Measurements from ENCODE around the gene IQCN. TPM values are rescaled to one million over a fixed set of nuclear protein-coding genes. Genes with fewer than 3 reads are reported as not detected.

Gene IQCN
- polyA plus RNA-seq, 1 donor (not counting 4 experiments of a cell fraction or from before 2014, with no cell fraction given), result not detected

- H2AFZ ChIP-seq (ENCODE audit: control insufficient read depth, low read length), result no peak overlapping the region
- H3K4me3 ChIP-seq (ENCODE audit: control insufficient read depth in 2 of 3, extremely low read depth in 1 of 3, insufficient read depth in 2 of 3, low read depth in 1 of 3, low read length in 3 of 3), result no peak overlapping the region
- H3K4me2 ChIP-seq (ENCODE audit: control insufficient read depth, extremely low read depth, insufficient read depth, low read depth, low read length), result no peak overlapping the region
- H4K20me1 ChIP-seq (ENCODE audit: control insufficient read depth, extremely low read depth, insufficient read depth, low read length), result no peaks in the 10 kb centered on the region
- H3K27me3 ChIP-seq (ENCODE audit: control insufficient read depth, extremely low read depth, insufficient read depth, low read length), result no peaks in the 10 kb centered on the region
- TF ChIP-seq CTCF (optimal IDR thresholded peaks at IDR 0.05 in 1 of 3, IDR thresholded peaks at IDR 0.05 in 1 of 3, conservative IDR thresholded peaks at IDR 0.05 in 1 of 3; ENCODE audit: extremely low read depth in 1 of 3, insufficient read depth in 2 of 3, low read length in 3 of 3), result no peak
- no peak for TF ChIP-seq EZH2 (IDR thresholded peaks at IDR 0.05; ENCODE audit: low read length)
- H3K4me1 ChIP-seq (ENCODE audit: control insufficient read depth, extremely low read depth, insufficient read depth, low read length), result peaks cover 10% of the 10 kb centered on the region
- no peaks in the 10 kb centered on the region for H3K9me3 ChIP-seq (ENCODE audit: control insufficient read depth, low read depth, low read length)
- H3K9ac ChIP-seq (ENCODE audit: control insufficient read depth, extremely low read depth, insufficient read depth, low read length), result no peak overlapping the region
- FAIRE-seq, result no peak
- no peak overlapping the region for H3K27ac ChIP-seq (ENCODE audit: control insufficient read depth, insufficient read depth, low read length)
- peaks cover 2% of the 10 kb centered on the region for H3K9me1 ChIP-seq (ENCODE audit: control insufficient read depth, extremely low read depth, insufficient read depth, low read length)
- H3K79me2 ChIP-seq (ENCODE audit: control insufficient read depth, insufficient read depth, low read length), result peaks cover 8% of the 10 kb centered on the region
- dilution Hi-C loops (cut with MboI; ENCODE audit: extremely low pct_ligation_motif_present, low sequenced_read_pairs), result no loop called here
- H3K36me3 ChIP-seq (ENCODE audit: control insufficient read depth in 2 of 2, extremely low read depth in 1 of 2, insufficient read depth in 2 of 2, low read length in 2 of 2), result no peaks in the 10 kb centered on the region
- no peak for DNase-seq (ENCODE audit: low read depth, low spot score)
Observed at GRCh38 chr19:18284712-18285360, 10.6 kb upstream of the IQCN start.

- peaks cover 19% of the 10 kb centered on the region for H3K4me1 ChIP-seq (ENCODE audit: control insufficient read depth, extremely low read depth, insufficient read depth, low read length)
- no peak overlapping the region for H3K9ac ChIP-seq (ENCODE audit: control insufficient read depth, extremely low read depth, insufficient read depth, low read length)
- TF ChIP-seq EZH2 (IDR thresholded peaks at IDR 0.05; ENCODE audit: low read length), result no peak
- TF ChIP-seq CTCF (optimal IDR thresholded peaks at IDR 0.05 in 1 of 3, IDR thresholded peaks at IDR 0.05 in 1 of 3, conservative IDR thresholded peaks at IDR 0.05 in 1 of 3; ENCODE audit: extremely low read depth in 1 of 3, insufficient read depth in 2 of 3, low read length in 3 of 3), result no peak
- H2AFZ ChIP-seq (ENCODE audit: control insufficient read depth, low read length), result no peak overlapping the region
- H3K27ac ChIP-seq (ENCODE audit: control insufficient read depth, insufficient read depth, low read length), result no peak overlapping the region
- DNase-seq (ENCODE audit: low read depth, low spot score), result no peak
- peaks cover 18% of the 10 kb centered on the region for H3K79me2 ChIP-seq (ENCODE audit: control insufficient read depth, insufficient read depth, low read length)
- H3K36me3 ChIP-seq (ENCODE audit: control insufficient read depth in 2 of 2, extremely low read depth in 1 of 2, insufficient read depth in 2 of 2, low read length in 2 of 2), result peaks cover 1 to 8% of the 10 kb centered on the region in 2 experiments
- dilution Hi-C loops (cut with MboI; ENCODE audit: extremely low pct_ligation_motif_present, low sequenced_read_pairs), result no loop called here
- FAIRE-seq, result no peak
- peaks cover 2% of the 10 kb centered on the region for H3K9me1 ChIP-seq (ENCODE audit: control insufficient read depth, extremely low read depth, insufficient read depth, low read length)
- no peak overlapping the region for H3K4me2 ChIP-seq (ENCODE audit: control insufficient read depth, extremely low read depth, insufficient read depth, low read depth, low read length)
- H3K9me3 ChIP-seq (ENCODE audit: control insufficient read depth, low read depth, low read length), result no peaks in the 10 kb centered on the region
- peaks cover 9% of the 10 kb centered on the region for H4K20me1 ChIP-seq (ENCODE audit: control insufficient read depth, extremely low read depth, insufficient read depth, low read length)
- no peaks in the 10 kb centered on the region for H3K27me3 ChIP-seq (ENCODE audit: control insufficient read depth, extremely low read depth, insufficient read depth, low read length)
- no peak overlapping the region for H3K4me3 ChIP-seq (ENCODE audit: control insufficient read depth in 2 of 3, extremely low read depth in 1 of 3, insufficient read depth in 2 of 3, low read depth in 1 of 3, low read length in 3 of 3)
Observed at GRCh38 chr19:18283338-18283737, 9.1 kb upstream of the IQCN start.
